HEK293T (cell line): Measurements from ENCODE around the gene ESR1.

Source experiments
- ARNT ChIP-seq: fragments of 450-650 bp; IDR thresholded peaks from 2 replicates; pipeline ENCODE4 v1.6.1; 2017; ENCODE audit warnings: mild to moderate bottlenecking
- BHLHE40 ChIP-seq: fragments of 450-650 bp; IDR thresholded peaks from 2 replicates; pipeline ENCODE4 v1.6.1; 2016; ENCODE audit warnings: mild to moderate bottlenecking, moderate library complexity, borderline replicate concordance
- ELF4 ChIP-seq: fragments of 450-650 bp; IDR thresholded peaks from 2 replicates; pipeline ENCODE4 v1.6.1; 2017; ENCODE audit warnings: antibody characterized with exemption
- FOXM1 ChIP-seq: fragments of 450-650 bp; IDR thresholded peaks from 2 replicates; pipeline ENCODE4 v1.6.1; 2017; ENCODE audit warnings: mild to moderate bottlenecking, borderline replicate concordance
- HDGF ChIP-seq: fragments of 450-650 bp; IDR thresholded peaks from 2 replicates; pipeline ENCODE4 v1.6.1; 2017; ENCODE audit warnings: antibody characterized with exemption, borderline replicate concordance
- L3MBTL2 ChIP-seq: fragments of 450-650 bp; conservative IDR thresholded peaks from 2 replicates; pipeline ENCODE4 v1.6.1; 2016; ENCODE audit warnings: mild to moderate bottlenecking
- LEF1 ChIP-seq: fragments of 450-650 bp; IDR thresholded peaks from 2 replicates; pipeline ENCODE4 v1.6.1; 2017; ENCODE audit warnings: mild to moderate bottlenecking, borderline replicate concordance
- SP1 ChIP-seq: fragments of 450-650 bp; IDR thresholded peaks from 2 replicates; pipeline ENCODE4 v1.6.1; 2017
- SUZ12 ChIP-seq: fragments of 450-650 bp; IDR thresholded peaks from 2 replicates; pipeline ENCODE4 v1.6.1; 2016; ENCODE audit warnings: mild to moderate bottlenecking
- TARDBP ChIP-seq: fragments of 450-650 bp; IDR thresholded peaks from 2 replicates; pipeline ENCODE4 v1.6.1; 2016
- TF ChIP-seq, protein P1 (sequence below): fragments of 450-650 bp; IDR thresholded peaks from 2 replicates; pipeline ENCODE4 v1.6.1; 2016

DNA sequence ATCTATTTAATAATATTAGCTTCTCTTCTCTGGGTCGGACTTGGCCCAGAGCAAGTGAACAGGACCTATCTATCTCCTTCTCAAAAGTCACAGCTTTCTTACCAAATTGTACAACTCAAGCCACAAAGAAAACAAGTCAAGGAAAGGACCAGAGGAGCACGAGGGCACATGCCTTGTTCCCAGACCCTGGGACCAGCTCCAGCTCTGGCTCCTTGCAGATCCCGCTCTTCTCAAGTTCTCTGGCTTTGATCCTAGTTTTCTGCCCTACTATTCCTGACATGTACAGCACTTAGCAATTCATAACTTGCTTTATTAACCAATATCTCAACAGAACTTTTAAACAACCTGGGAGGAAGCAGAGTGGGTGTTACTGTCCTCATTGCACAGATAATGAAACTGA lies 185.9 kb downstream of the ESR1 start:
- TF ChIP-seq LEF1 (no peak), FOXM1 (no peak), SP1 (no peak), HDGF (no peak), L3MBTL2 (no peak), SUZ12 (no peak), ELF4 (no peak), TARDBP (no peak), BHLHE40 (no peak), ARNT (no peak)
- TF ChIP-seq, protein P1, sequence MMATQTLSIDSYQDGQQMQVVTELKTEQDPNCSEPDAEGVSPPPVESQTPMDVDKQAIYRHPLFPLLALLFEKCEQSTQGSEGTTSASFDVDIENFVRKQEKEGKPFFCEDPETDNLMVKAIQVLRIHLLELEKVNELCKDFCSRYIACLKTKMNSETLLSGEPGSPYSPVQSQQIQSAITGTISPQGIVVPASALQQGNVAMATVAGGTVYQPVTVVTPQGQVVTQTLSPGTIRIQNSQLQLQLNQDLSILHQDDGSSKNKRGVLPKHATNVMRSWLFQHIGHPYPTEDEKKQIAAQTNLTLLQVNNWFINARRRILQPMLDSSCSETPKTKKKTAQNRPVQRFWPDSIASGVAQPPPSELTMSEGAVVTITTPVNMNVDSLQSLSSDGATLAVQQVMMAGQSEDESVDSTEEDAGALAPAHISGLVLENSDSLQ: no peak
